OCI-LY7 (cell line): ENCODE measurements around the gene DLGAP5. TPM values are rescaled to one million over a fixed set of nuclear protein-coding genes. Genes with fewer than 3 reads are reported as not detected.

Experiments used
- BruUV-seq: library from RNA; stranded (reverse); fragments of 400-500 nt; replicated peaks from 2 replicates; lab custom pipeline; 2021; lab: Mats Ljungman, UMichigan
- CTCF ChIA-PET: fragments of 300-600 bp; sonication (Branson Sonifier 250); formaldehyde crosslinking; loops from one replicate; lab custom pipeline; 2022; ENCODE audit warnings: antibody characterized with exemption; ENCODE audit not compliant: unreplicated experiment; lab: Charles Lee
- POLR2A ChIA-PET: fragments of 300-600 bp; sonication (Branson Sonifier 250); formaldehyde crosslinking; loops from one replicate; lab custom pipeline; 2022; ENCODE audit warnings: antibody characterized with exemption; lab: Charles Lee
- DNase-seq: peaks from one replicate; pipeline ENCODE4 v3.0.0-alpha.2; 2015; ENCODE audit warnings: low spot score
- H2AFZ ChIP-seq: fragments of 200-600 bp; sonication (generic), shearing (Covaris generic); 2 replicates; pipeline ENCODE4 v1.6.1; 2014; ENCODE audit warnings: mild to moderate bottlenecking, antibody characterized with exemption, low read length, moderate library complexity
- H3K27ac ChIP-seq: fragments of 200-600 bp; sonication (generic); 2 replicates; pipeline ENCODE4 v1.5.1; 2014; ENCODE audit warnings: mixed run types, low read depth, mild to moderate bottlenecking, moderate library complexity, low read length, inconsistent platforms; ENCODE audit not compliant: poor library complexity, severe bottlenecking
- H3K36me3 ChIP-seq: fragments of 200-600 bp; sonication (generic); 2 replicates; pipeline ENCODE4 v1.6.1; 2014; ENCODE audit warnings: mild to moderate bottlenecking, antibody characterized with exemption, low read length, moderate library complexity, mixed read lengths; ENCODE audit not compliant: insufficient read depth
- H3K4me1 ChIP-seq: fragments of 200-600 bp; sonication (generic); 2 replicates; pipeline ENCODE4 v1.5.1; 2014; ENCODE audit warnings: mild to moderate bottlenecking, low read length; ENCODE audit not compliant: insufficient read depth, poor library complexity, severe bottlenecking
- H3K4me2 ChIP-seq: fragments of 200-600 bp; sonication (generic); 2 replicates; pipeline ENCODE4 v1.6.1; 2014; ENCODE audit warnings: mild to moderate bottlenecking, low read length
- H3K4me3 ChIP-seq: fragments of 200-600 bp; sonication (generic); 2 replicates; pipeline ENCODE4 v1.5.1; 2014; ENCODE audit warnings: mild to moderate bottlenecking, low read depth, low read length; ENCODE audit not compliant: poor library complexity, severe bottlenecking
- H3K79me2 ChIP-seq: fragments of 200-600 bp; sonication (generic); 2 replicates; pipeline ENCODE4 v1.6.1; 2016; ENCODE audit warnings: low read depth, mild to moderate bottlenecking, low read length, moderate library complexity, mixed read lengths; ENCODE audit not compliant: insufficient read depth
- H3K9me2 ChIP-seq: fragments of 200-600 bp; sonication (generic); 2 replicates; pipeline ENCODE4 v1.6.1; 2016; ENCODE audit warnings: mild to moderate bottlenecking, low read length, mixed read lengths; ENCODE audit not compliant: insufficient read depth
- H3K9me3 ChIP-seq: fragments of 200-600 bp; sonication (generic); 2 replicates; pipeline ENCODE4 v1.6.1; 2014; ENCODE audit warnings: mild to moderate bottlenecking, mixed run types, low read length, mixed read lengths
- H4K20me1 ChIP-seq: fragments of 200-600 bp; sonication (generic); 2 replicates; pipeline ENCODE4 v1.6.1; 2014; ENCODE audit warnings: mild to moderate bottlenecking, antibody characterized with exemption, low read length, moderate library complexity, mixed read lengths; ENCODE audit not compliant: insufficient read depth
- EZH2phosphoT487 ChIP-seq: fragments of 200-600 bp; sonication (generic); IDR thresholded peaks from 2 replicates; pipeline ENCODE4 v1.6.1; 2018; ENCODE audit warnings: low read depth, borderline replicate concordance, mild to moderate bottlenecking, mixed run types, antibody characterized with exemption, low read length, moderate library complexity, mixed read lengths
- intact Hi-C: fragments of 100-400 bp; cut with micrococcal nuclease; formaldehyde crosslinking; loops from one replicate; pipeline ENCODE4 v1.10.0; 2022; ENCODE audit not compliant: unreplicated experiment
- total RNA-seq, 2 experiments: library from RNA; depleted of rRNA in 1 of 2; stranded (reverse); fragments of >200 nt in 1 of 2; shearing (Covaris generic) in 1 of 2; gene quantifications; 2 replicates each; pipeline ENCODE4 v1.2.3, GENCODE V29; 2014 to 2022
- TF ChIP-seq, protein P1 (sequence below): fragments of 200-600 bp; sonication (generic); conservative IDR thresholded peaks from 2 replicates; pipeline ENCODE4 v1.5.1; 2014; ENCODE audit warnings: mild to moderate bottlenecking, antibody characterized with exemption, low read length, moderate library complexity, mixed read lengths

The DLGAP5 gene
- total RNA-seq, 2 experiments from 2014 or later = 57.6 to 92.2 TPM

DNA sequence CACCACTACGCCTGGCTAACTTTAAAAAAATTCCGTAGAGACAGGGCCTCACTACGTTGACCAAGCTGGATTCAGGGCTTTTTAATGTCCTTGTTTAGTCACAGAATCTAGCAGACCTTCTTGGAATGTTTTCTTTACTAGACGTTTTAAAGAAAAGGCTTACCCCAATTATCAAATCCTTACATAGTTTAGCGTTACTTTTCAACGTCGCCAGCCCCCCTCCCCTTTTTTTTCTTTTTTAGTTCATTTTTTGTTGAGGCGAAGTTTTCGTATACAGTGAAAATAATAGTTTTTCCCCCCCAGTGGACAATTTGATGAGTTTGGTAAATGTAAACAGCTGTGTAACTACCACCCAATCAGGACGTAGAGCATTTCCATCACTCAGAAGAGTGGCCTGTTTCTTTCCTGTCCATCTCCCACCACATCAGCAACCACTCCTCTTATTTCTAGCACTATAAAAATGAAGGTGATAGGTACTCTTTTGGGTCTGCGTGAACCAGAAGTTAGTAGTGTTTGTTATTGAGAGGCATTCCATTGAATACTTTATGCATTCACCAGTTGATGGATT is 753 bp upstream of the DLGAP5 start:
- Histone ChIP-seq H3K4me2 (peak overlapping the region; percentile 60), H3K36me3 (peaks cover 26% of the 10 kb centered on the region), H3K9me3 (peaks cover 8% of the 10 kb centered on the region; the same call in 1 of the 2 replicates), H3K4me1 (peaks cover 24% of the 10 kb centered on the region), H2AFZ (peak overlapping the region; percentile 87), H3K27ac (peak overlapping the region; percentile 19), H3K4me3 (peak overlapping the region; percentile 75), H3K9me2 (no peaks in the 10 kb centered on the region), H4K20me1 (peaks cover 11% of the 10 kb centered on the region), H3K79me2 (peaks cover 38% of the 10 kb centered on the region)
- TSS peak; percentile 92 for BruUV-seq
- DNase-seq = peak; percentile 14
- CTCF ChIA-PET = interaction anchor here (1.0 kb wide), 1 partner anchor 9 kb away, joined by 3 read pairs; no protein-coding TSS in a partner anchor
- TF ChIP-seq EZH2phosphoT487 = no peak
- TF ChIP-seq, protein P1, sequence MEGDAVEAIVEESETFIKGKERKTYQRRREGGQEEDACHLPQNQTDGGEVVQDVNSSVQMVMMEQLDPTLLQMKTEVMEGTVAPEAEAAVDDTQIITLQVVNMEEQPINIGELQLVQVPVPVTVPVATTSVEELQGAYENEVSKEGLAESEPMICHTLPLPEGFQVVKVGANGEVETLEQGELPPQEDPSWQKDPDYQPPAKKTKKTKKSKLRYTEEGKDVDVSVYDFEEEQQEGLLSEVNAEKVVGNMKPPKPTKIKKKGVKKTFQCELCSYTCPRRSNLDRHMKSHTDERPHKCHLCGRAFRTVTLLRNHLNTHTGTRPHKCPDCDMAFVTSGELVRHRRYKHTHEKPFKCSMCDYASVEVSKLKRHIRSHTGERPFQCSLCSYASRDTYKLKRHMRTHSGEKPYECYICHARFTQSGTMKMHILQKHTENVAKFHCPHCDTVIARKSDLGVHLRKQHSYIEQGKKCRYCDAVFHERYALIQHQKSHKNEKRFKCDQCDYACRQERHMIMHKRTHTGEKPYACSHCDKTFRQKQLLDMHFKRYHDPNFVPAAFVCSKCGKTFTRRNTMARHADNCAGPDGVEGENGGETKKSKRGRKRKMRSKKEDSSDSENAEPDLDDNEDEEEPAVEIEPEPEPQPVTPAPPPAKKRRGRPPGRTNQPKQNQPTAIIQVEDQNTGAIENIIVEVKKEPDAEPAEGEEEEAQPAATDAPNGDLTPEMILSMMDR = no peak
- POLR2A ChIA-PET = interaction anchor here (0.6 to 2.0 kb wide), 10 partner anchors 11 to 292 kb away, joined by 3 to 6 read pairs (median 4); partner anchors contain the start of gene FBXO34
- intact Hi-C loops = loop anchor here (5.0 kb wide), 2 partner anchors 80 to 90 kb away; partner anchors contain the start of gene FBXO34

DNA sequence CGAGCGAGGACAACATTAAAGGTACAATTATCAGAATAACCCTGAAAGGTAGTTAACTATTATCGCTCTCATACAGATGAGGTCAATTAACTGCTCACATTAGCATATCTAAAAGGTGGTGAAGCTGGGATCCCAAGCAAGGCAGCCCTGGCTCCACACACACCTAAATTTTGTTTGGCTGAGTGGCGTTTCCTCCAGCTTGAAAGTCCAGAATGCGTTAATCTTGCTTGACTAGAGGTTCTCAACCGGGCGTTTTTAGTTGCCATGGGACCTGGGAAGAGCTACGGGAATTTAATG is 531 bp downstream of the DLGAP5 start:
- no peak for TF ChIP-seq EZH2phosphoT487
- TF ChIP-seq, protein P1 = no peak
- intact Hi-C loops = loop anchor here (5.0 kb wide), 2 partner anchors 81 to 89 kb away; partner anchors contain the start of gene FBXO34
- H4K20me1 ChIP-seq = peaks cover 11% of the 10 kb centered on the region
- peaks cover 24% of the 10 kb centered on the region for H3K4me1 ChIP-seq
- BruUV-seq = TSS peak; percentile 81
- no peak for DNase-seq
- peaks cover 8% of the 10 kb centered on the region; the same call in 1 of the 2 replicates for H3K9me3 ChIP-seq
- H3K4me2 ChIP-seq = peak overlapping the region; percentile 77
- H3K9me2 ChIP-seq = no peaks in the 10 kb centered on the region
- CTCF ChIA-PET = no interaction called here
- H3K27ac ChIP-seq = peak overlapping the region; percentile 69
- POLR2A ChIA-PET = interaction anchor here (0.6 to 2.0 kb wide), 10 partner anchors 8 to 309 kb away, joined by 3 to 6 read pairs (median 3); partner anchors contain the start of gene MAPK1IP1L
- H3K79me2 ChIP-seq = peaks cover 38% of the 10 kb centered on the region
- peaks cover 38% of the 10 kb centered on the region for H3K36me3 ChIP-seq
- peak overlapping the region; percentile 75 for H3K4me3 ChIP-seq
- peak overlapping the region; percentile 87 for H2AFZ ChIP-seq

DNA sequence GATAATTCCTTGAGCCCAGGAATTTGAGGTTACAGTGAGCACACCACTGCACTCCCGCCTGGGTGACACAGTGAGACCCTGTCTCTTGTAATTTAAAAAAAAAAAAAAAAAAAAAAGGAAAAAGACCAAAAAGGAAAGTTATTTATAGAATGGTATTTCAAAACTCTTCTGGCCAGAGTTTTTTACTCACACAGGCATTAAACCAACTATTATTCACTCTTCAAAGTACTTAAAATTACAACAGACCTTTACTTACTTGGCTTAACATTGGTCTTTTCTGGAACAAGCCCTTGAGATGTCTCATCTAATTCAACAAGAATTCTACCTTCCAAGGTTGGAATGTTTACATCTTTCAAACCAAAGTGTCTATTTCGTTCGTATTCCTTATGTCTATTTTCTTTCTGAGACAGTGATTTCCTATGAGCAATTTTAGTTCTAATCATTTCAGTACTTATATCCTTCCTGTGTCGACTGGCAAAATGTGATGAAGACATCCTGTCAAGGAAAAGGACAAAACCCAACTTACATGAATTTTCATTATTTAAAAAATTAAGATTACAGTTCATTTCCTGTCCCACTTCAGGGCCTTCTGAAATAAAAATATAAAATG is 2.6 kb downstream of the DLGAP5 start:
- Histone ChIP-seq H3K36me3 (peaks cover 54% of the 10 kb centered on the region), H3K4me1 (peaks cover 24% of the 10 kb centered on the region), H3K9me2 (no peaks in the 10 kb centered on the region), H2AFZ (no peak overlapping the region), H3K4me2 (peak overlapping the region; percentile 77), H3K4me3 (no peak overlapping the region), H3K27ac (no peak overlapping the region), H3K9me3 (peaks cover 8% of the 10 kb centered on the region; the same call in 1 of the 2 replicates), H4K20me1 (peaks cover 11% of the 10 kb centered on the region), H3K79me2 (peaks cover 47% of the 10 kb centered on the region)
- TF ChIP-seq, protein P1 = no peak
- no peak for TF ChIP-seq EZH2phosphoT487
- ChIA-PET CTCF (no interaction called here), POLR2A (interaction anchor here (0.7 to 1.0 kb wide), 2 partner anchors 83 to 221 kb away, joined by 3 read pairs; no protein-coding TSS in a partner anchor)
- no TSS peak for BruUV-seq
- intact Hi-C loops = no loop called here
- DNase-seq = no peak
